Ishikawa (cell line): ENCODE data around the gene RAB17.

ENCODE experiments used
- CEBPB ChIP-seq: IDR thresholded peaks from 2 replicates; pipeline ENCODE4 v1.6.1; 2012
- EP300 ChIP-seq: IDR thresholded peaks from 2 replicates; pipeline ENCODE4 v1.6.1; 2012; ENCODE audit warnings: borderline replicate concordance
- FOXM1 ChIP-seq: IDR thresholded peaks from 2 replicates; pipeline ENCODE4 v1.6.1; 2012; ENCODE audit warnings: low read depth, borderline replicate concordance
- NFIC ChIP-seq: IDR thresholded peaks from 2 replicates; pipeline ENCODE4 v1.6.1; 2012
- REST ChIP-seq: IDR thresholded peaks from 2 replicates; pipeline ENCODE4 v1.6.1; 2012; ENCODE audit warnings: low read depth, mild to moderate bottlenecking
- TAF1 ChIP-seq: IDR thresholded peaks from 2 replicates; pipeline ENCODE4 v1.6.1; 2012; ENCODE audit warnings: low read depth, mild to moderate bottlenecking
- TCF12 ChIP-seq: IDR thresholded peaks from 2 replicates; pipeline ENCODE4 v1.6.1; 2012; ENCODE audit warnings: low read depth
- TEAD4 ChIP-seq: IDR thresholded peaks from 2 replicates; pipeline ENCODE4 v1.6.1; 2012
- YY1 ChIP-seq: IDR thresholded peaks from 2 replicates; pipeline ENCODE4 v1.6.1; 2012; ENCODE audit warnings: low read depth
- ZBTB7A ChIP-seq: IDR thresholded peaks from 2 replicates; pipeline ENCODE4 v1.6.1; 2012; ENCODE audit warnings: low read depth
- TF ChIP-seq, protein P1 (sequence below): IDR thresholded peaks from 2 replicates; pipeline ENCODE4 v1.6.1; 2012

DNA sequence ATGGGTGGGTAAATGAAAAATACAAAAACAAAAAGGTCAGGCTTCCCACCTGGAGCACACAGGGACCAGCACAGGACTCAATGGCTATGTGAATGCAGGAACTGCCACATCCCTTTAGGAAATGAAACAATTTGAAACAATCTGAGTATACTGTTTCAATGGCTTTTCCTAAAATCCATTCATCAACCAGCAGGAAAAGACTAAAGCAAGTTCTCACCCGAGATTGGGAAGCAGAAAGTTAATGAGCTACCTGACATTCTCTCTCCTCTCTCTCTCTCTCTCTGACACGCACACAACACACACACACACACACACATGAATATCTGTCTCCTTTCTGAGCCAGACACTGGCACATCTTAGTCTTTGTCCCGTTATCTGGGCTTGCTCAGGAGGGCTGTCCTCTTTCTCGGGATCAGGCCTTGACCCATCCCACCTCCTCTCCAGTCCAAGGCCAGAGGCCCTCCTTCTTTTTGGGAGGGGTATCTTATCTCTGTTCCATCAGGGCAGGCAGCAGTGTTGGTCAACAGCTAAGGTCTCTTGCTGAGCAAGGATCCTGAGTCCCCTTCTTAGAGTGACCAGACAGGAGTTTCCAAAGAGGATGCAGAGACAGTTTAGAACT lies 25.2 kb upstream of the RAB17 start:
- no peak for TF ChIP-seq FOXM1
- no peak for TF ChIP-seq CEBPB
- TF ChIP-seq NFIC: no peak
- TF ChIP-seq EP300: no peak
- no peak for TF ChIP-seq ZBTB7A
- TF ChIP-seq YY1: no peak
- TF ChIP-seq TAF1: no peak
- no peak for TF ChIP-seq REST
- TF ChIP-seq, protein P1, sequence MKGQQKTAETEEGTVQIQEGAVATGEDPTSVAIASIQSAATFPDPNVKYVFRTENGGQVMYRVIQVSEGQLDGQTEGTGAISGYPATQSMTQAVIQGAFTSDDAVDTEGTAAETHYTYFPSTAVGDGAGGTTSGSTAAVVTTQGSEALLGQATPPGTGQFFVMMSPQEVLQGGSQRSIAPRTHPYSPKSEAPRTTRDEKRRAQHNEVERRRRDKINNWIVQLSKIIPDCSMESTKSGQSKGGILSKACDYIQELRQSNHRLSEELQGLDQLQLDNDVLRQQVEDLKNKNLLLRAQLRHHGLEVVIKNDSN: no peak
- TF ChIP-seq TEAD4: no peak
- TF ChIP-seq TCF12: no peak
